GM21737 (cell line): Measurements from ENCODE around the gene TAS2R41.

Experiments
- ATAC-seq: cut with Tn5 transposase; IDR thresholded peaks from one replicate; pipeline ENCODE4 v1.9.1; 2021; ENCODE audit warnings: mild to moderate bottlenecking, moderate library complexity; ENCODE audit not compliant: unreplicated experiment

TAS2R41 gene

DNA sequence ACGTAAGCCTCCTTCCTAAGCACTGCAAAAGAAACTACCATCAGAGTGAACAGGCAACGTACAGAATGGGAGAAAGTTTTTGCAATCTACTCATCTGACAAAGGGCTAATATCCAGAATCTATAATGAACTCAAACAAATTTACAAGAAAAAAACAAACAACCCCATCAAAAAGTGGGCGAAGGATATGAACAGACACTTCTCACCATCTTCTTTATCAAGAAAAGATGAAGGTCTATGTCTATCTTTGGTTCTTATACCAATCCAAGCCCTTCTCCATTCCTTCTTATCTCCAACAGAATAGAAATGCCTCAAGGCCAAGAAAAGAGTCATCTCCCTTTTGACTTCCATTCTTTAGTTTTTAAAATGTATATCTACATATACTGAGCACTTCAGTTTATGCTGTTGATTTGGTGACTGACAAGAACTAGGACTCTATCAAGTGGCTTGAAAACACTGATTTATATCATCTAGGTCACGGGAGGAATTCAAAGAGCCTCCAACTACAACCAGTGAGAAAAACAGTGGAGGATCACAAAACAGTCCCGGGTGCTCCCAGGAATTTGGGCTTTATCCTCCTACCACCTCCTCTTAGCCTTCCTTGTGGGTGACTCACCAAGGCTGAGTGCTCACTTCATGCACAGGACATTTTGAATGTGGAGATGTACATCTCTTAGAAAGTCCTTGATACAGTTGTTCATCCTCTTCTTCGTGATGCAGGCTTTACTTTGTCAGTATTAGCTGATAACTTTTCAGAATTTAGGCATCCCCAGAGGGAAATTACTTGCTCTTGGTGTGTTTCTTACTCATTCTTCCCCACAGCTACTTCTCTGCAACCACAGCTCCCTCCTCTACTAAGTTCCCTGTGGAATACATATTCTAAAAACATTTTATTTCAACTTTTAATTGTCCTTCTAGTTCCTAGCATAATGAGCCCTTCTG, 15.4 kb downstream of the TAS2R41 start:
- ATAC-seq = no peak

DNA sequence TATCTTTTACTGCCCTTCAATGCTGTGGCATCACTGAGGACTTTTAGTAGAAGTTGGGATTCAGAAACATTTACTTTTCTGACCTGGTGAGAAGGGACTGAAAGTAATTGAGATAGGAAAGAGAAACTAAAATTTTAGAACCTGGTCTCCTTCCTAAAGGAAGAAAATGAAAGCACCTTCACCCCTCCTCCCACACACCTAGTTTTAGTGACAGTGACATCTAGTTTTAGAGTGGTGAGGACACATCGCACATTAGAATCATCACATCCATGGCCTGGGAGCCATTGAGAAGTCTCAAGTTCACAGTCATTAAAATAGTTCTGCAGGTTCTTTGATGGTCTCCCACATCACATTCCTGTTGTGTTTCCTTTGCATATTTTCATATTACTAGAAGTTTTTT, 16.1 kb downstream of the TAS2R41 start:
- ATAC-seq = no peak

DNA sequence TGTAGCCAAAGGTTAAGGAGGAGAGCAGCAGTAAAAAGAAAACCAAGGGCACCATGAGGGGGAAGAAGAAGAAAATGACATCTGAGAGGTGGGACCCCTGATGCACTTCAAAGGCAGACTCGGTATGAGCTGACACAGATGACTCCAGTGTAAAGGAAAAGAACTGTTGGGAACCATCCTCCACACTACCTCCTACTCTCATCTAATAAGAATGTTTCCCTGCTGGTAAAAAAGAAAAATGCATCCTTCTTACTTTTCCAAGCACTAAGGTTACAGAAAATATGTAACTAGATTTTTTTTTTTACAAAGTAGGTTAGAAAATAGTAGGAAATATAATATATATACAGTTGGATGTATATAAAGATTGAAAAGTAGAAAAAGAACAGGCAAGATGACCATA, 16.9 kb downstream of the TAS2R41 start:
- ATAC-seq = no peak

DNA sequence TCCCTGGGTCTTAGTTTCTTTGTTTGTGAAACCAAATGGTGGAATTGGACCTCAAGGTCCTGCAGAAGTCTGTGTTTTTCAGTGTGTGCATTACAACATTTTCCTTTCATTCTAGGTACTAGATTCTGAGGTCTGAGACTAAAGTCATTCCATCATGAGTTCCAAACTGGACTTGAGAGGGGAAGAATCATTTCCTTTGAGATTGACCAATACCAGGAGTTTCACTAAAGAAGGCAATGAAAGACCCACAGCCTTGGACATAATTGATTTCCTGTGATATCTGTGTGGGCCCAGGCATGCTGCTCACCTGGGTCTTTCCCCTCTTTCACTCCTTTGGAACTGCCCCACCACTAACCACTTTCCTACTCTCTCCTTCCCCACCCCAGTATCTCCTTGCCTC, 18.2 kb downstream of the TAS2R41 start:
- ATAC-seq = no peak

DNA sequence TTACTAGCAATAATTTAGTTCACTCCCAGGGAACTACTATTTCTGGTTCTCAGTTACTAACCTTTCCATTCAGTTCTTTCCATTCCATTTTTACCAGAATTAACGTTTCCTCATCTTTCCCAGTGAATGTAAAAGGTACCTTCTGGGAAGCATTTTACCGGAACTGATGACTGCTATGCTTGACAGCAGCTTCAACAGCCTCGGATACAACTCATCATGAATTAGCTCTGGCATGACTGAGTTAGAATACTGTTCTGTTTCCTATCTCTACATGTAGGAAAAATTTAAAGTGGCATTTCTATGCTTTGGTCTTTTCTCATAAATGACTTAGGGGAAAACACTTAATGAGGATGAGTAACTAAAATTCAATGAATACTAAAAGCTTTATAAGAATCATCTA, 18.6 kb downstream of the TAS2R41 start:
- no peak for ATAC-seq

DNA sequence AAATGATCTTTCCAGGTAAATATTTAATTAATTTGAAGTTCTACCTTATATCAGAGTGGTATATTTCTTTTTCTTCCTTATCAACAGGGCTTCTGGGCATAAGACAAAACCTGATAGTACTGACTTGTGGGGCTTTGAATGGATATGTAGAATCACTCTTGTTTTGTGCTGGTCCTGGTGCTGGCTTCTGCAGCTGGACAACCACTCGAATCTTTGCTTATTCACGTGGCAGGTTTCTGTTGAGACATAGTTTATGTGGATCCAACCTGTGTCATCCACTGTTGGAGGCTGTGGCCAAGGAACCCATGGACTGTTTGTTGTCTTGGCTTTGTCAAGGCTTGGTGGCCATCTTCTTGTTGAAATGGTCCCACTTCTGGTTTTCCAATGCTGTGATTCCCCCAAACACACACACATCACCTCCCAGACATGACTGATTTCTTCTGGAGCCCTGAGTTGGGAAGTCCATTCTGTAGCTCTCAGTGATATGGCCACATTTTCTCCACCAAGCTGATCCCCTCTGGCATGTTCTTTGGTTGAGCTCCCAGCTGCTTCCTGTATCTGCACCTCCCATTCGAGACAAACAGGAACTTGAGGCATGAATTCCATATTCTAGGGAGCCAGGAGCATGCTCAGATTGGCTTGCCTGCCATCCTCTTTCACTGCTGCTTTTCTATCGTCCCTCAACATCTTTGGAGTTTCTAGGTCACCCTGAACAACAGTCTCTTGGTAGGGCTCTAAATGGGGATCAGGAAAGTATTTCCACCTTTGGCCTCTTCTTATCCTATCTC, 19.5 kb downstream of the TAS2R41 start:
- ATAC-seq = no peak

DNA sequence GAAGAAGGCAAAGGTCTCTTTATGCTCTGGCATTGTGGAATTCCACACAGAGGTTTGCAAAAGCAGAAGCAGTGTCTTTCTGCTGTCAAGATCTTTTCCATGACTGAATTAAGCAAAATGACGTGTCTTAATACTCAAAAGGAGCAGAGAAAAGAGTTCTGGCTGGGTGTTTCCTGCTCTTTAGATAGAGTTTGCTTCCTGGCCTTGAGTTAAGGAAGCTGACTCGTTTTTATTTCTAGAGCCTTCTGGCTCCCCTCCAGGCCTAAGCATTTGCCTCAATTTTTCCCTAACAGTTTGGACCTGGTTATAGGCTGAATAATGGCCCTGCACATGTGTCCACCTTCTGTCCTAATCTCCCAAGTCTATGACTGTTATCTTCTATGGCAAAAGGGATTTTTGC, 21.6 kb downstream of the TAS2R41 start:
- ATAC-seq = no peak

DNA sequence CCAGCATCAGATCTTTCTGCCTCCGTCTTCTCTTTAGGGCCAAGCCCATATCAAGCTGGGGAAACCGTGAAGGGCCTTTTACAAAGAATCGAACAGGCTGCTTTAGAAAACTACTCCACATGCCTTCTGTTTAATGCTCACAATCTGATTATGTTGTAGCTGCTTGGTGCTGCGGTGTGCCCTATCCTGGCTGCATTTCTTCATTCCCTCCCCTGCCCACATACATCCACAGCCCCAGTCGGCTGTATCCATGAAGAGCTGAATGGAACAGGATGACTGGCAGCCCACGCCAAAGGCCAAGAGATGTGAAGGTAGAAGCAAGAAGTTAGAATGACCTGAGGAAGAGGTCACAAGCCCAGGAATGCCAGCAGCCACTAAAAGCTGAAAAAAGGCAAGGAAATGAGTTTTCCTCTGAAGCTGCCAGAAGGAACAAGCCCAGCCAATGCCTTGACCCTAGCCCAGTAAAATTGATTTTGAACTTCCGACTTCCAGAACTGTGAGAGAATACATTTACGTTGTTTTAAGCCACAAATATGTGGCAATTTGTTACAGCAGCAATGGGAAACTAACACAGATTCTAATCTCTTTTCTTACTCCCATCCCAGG, 22.2 kb downstream of the TAS2R41 start:
- no peak for ATAC-seq

DNA sequence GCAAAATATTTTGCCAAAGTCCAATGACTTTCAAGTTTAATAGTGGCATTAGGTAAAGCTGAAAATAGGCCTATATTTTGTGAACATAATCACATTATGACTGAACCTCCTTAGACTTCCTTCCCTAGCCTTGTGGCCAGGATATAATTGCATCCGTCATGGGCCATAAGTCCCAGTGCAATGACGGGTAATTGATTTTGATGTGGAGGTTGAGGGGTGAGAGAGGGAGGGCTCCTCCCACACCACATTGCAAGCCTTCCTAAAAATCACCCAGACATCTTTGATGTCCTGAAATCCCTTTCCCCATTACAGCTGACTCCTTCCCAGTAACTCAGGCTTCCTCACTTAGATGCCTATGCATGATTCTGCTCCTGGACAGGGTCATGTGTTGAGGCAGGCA, 25.6 kb downstream of the TAS2R41 start:
- no peak for ATAC-seq

DNA sequence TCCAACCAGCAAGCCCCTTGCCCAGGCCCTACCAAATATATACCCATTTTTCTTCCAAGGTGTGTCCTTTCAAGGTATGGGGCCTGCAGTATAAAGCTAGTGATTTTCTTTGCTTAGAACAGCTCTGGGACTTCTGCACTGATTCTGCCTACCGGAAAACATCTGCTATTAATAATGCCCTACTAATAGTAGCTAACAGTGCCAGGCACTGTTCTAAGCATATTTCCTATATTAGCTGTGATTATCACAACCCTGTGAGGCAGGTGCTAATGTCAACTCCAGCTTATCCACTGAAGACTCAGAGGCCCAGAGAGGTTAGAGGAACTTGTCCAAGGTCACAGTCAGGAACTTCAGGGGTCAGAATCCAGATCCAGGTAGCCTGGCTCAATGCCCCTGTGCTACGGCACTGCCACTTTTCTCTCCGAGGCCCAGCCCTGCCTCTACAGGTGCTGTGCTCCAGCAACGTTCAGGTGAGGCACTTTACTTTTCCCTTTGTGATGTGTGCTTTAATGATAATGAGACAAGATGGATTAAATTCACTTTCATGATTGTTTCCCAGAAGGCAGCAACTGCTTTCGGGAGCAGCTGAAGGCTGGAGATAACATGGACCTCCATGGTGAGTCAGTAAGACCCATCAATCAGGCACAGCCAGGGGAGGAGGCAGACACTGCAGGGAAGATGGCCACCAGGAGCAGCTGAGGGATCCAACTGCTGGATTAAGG, 26.7 kb downstream of the TAS2R41 start:
- no peak for ATAC-seq

DNA sequence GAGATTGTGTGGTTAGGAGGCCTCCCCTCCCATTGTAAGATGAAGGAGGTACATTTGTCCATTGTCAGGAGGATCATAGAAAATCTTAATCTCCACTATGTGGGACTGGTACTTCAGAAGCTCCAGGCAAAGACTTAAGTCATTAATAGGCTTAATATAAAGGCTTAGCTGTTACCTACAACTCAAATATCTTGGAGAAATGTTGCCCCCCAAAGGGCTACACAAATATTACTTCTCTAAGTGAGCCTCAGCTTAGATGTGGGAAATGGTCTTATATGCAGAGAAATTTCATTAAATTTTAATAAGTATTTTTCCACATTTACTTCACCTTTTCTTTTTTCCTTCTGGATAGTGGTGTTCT, 27.2 kb downstream of the TAS2R41 start:
- ATAC-seq = no peak

DNA sequence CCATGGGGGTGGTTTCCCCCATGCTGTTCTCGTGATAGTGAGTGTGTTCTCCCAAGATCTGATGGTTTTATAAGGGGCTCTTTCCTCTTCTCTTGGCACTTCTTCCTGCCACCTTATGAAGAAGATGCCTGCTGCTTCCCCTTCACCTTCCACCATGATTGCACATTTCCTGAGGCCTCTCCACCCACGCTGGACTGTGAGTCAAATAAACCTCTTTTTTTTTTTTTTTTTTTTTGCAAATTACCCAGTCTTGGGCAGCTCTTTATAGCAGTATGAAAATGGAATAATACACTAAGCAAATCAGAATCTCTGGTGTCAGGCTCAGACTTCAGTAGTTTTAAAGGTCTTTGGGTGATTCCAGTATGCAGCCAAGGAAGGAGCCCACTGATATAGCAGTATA, 28.2 kb downstream of the TAS2R41 start:
- no peak for ATAC-seq

DNA sequence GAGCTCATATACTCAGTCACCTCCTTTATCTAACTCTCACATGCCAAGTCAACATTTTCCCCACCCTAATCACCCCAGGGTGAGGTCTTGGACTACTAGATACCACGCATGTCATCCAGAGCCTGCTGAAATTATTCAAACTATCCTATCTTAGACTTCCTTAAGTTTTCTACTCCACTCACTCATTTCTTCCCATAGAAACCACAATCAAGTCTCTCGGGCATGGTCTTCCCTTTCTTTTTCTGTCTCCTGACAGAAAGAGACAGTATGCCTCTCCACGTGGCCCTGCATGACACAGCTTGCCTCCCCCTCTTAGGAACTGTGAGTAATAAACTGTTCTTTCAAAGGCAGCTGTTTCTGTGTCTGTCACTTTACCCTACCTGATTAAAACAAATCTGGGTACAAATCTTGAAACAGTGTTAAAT, 29.4 kb downstream of the TAS2R41 start:
- ATAC-seq = no peak

DNA sequence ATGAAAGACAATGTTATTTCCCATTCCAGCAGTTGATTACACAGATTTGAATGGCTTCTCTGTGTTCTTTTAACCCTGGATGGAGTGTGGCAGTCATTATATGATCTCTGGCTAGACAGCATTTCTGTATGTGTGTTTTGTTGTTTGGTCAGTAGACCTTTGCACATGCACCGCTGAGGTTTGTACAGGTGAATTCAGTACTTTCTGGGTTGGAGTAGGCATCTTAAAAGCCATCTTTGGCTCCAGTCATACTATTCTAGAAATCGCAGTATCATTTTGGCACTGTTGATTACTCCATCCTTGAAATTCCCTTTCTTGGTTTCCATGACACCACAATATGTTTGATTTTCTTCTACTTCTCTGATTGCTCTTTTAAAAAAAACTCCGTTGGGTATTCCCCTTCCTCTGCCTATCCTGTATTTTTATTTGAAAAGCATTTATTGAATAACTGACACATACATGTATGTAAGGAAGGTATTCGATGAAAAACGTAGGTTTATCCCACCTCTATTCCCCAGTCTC, 29.9 kb downstream of the TAS2R41 start:
- ATAC-seq = no peak

DNA sequence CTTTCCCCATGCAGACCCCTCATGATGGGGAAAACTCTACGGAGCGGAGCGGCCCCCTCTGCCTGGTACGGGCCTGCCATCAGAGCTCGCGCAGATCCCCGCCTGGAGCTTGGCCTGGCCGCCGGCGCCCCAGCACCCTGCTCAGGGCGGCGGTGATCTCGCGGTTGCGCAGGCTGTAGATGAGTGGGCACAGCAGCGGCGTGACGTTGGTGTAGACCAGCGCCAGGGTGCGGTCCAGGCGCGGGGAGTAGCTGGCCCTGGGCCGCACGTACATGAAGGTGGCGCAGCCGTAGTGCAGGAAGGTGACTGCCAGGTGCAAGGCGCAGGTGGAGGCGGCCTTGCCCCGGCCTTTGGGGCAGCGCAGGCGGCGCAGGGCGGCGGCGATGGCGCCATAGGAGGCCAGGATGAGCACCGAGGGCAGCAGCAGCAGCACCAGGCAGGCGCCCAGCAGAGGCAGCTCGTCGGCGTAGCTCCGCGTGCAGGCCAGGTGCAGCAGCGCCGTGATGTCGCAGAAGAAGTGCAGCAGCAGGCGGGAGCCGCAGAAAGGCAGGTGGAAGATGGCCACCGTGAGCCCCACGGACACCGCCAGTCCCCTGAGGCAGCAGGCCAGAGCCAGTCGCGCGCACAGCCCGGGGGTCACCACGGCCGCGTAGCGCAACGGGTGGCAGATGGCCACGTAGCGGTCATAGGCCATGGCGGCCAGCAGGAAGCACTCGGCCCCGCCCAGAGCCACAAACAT, 33.4 kb downstream of the TAS2R41 start:
- no peak for ATAC-seq

DNA sequence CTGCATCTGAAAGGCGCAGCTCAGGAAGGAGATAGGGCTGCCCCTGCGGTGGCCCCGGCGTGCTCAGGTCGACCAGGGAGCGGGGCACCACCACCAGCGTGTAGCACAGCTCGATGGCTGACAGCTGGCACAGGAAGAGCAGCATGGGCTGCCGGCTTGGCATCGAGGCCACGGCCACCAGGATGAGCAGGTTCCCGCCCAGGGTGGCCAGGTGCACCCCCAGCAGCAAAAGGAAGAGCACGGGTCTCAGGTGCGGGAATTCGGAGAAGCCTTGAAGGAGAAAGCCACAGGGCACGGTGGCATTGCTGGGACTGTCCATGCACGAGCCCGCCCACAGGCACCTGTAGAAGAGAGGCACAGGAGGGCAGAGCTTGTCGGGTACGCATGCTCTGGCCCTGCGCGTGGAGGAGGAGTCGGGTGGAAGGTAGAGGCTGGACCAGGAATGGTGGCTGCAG, 33.9 kb downstream of the TAS2R41 start:
- ATAC-seq = no peak

DNA sequence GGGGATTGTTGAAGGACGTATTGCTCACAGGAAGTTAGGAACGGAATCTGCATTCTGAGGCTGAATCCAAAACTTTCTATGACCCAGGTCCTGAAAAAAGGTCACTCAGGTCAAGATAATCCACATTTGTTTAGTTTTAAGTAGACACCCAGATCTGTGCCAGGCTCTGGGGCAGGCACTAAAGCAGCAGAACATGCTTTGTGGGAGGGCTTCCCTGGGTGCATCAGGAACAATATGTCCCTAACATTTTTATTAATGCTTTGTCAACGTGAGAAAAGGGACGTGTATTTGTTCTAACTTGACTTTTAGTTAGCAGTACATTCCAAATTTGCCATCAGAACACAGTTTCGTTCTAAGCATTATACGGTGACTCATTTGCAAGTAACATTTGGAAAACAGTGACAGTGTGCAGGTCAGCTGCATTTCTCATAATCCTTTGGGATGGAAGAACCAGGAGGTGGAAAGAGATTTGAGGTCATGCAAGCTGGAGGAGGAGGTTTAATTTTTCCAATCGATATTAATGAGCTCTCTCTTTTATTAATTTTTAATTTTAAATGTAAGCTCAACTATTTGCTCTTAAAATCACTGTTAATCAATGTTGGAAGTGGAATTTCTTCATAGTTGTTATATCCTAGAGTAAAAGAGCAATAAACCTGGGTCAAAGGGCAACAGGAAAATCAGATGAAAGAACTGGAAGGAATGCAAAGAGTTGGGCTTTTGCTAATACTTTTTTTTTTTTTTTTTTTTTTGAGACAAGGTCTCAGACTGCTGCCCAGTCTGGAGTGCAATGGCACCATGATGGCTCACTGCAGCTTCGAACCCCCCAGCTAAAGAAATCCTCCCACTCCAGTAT, 35.0 kb downstream of the TAS2R41 start:
- ATAC-seq = no peak

DNA sequence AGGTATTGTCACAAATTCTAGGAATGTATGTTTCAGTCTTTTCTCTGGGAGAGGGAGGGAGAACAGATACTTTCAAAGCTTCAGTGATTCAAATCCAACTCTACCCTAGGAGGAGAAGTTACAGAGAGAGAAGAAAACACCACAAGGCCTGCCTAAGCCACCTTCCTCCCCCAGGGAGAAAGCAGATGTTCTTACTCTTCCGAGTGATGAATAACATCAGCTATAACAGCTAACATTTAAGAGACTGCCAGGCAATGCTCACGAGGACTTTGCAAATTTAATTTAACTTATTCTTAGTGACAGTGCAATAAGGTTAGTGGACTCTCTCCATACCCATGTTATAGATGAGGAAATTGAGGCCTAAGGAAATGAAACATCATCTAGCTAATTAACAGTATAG, 36.8 kb downstream of the TAS2R41 start:
- no peak for ATAC-seq
